ENCODE results near the gene PLAAT5.

GRCh38 chr11:63417174-63417852 is 73.7 kb downstream of the PLAAT5 start:
- TF ChIP-seq CTCF (IDR thresholded peaks at IDR 0.05) (no peak), POLR2A (IDR thresholded peaks at IDR 0.05) (no peak)
